Measurements from ENCODE around the gene ILF2.

Gene ILF2

GRCh38 chr1:153698923-153699714 lies 28.3 kb upstream of the ILF2 start:
- H3K56ac ChIP-seq (ENCODE audit: low read length) = peak overlapping the region; percentile 29
- no peak overlapping the region for H2BK120ac ChIP-seq (ENCODE audit: low read depth, low read length)
- H4K8ac ChIP-seq (ENCODE audit: low read depth, low read length) = no peak overlapping the region
- H3K18ac ChIP-seq (ENCODE audit: low read length) = no peak overlapping the region
- H4K5ac ChIP-seq (ENCODE audit: low read length) = no peak overlapping the region
- no peak overlapping the region for H3K9ac ChIP-seq (ENCODE audit: low read length)
- H3K27ac ChIP-seq (ENCODE audit: low read depth, low read length) = no peak overlapping the region
- no peaks in the 10 kb centered on the region for H3K27me3 ChIP-seq (ENCODE audit: insufficient read depth, low read length, poor library complexity)
- no peaks in the 10 kb centered on the region for H3K79me2 ChIP-seq (ENCODE audit: control insufficient read depth, insufficient read depth, low read length)
- no peak overlapping the region for H3K23ac ChIP-seq (ENCODE audit: low read length)
- H2AK5ac ChIP-seq (ENCODE audit: low read length) = no peak overlapping the region
- no peaks in the 10 kb centered on the region for H3K36me3 ChIP-seq (ENCODE audit: control insufficient read depth, insufficient read depth, low read length)
- no peaks in the 10 kb centered on the region for H3K79me1 ChIP-seq (ENCODE audit: low read length)
- H3K4ac ChIP-seq (ENCODE audit: low read depth, low read length) = no peak overlapping the region
- peak overlapping the region; percentile 39 for H2BK5ac ChIP-seq (ENCODE audit: low read length)
- H3K4me3 ChIP-seq (ENCODE audit: low read length) = no peak overlapping the region
- H2BK15ac ChIP-seq (replicated peaks; ENCODE audit: low read depth) = no peak overlapping the region
- no peak for DNase-seq
- peaks cover 12% of the 10 kb centered on the region for H3K4me1 ChIP-seq (ENCODE audit: control insufficient read depth, low read depth, low read length)
- no CpG with 5 or more reads among the region's 6 CpGs for WGBS (ENCODE audit: extremely low coverage, insufficient coverage, low lambda C conversion rate)
- no peak overlapping the region for H3K4me2 ChIP-seq (ENCODE audit: low read length)

GRCh38 chr1:153698020-153698922 lies 27.5 kb upstream of the ILF2 start:
- Histone ChIP-seq H3K4me1 (ENCODE audit: control insufficient read depth, low read depth, low read length) (peaks cover 12% of the 10 kb centered on the region), H3K56ac (ENCODE audit: low read length) (peak overlapping the region; percentile 88), H3K4ac (ENCODE audit: low read depth, low read length) (peak overlapping the region; percentile 74), H3K4me2 (ENCODE audit: low read length) (no peak overlapping the region), H3K79me1 (ENCODE audit: low read length) (no peaks in the 10 kb centered on the region), H2AK5ac (ENCODE audit: low read length) (peak overlapping the region; percentile 88), H3K23ac (ENCODE audit: low read length) (peak overlapping the region; percentile 98), H4K5ac (ENCODE audit: low read length) (no peak overlapping the region), H2BK120ac (ENCODE audit: low read depth, low read length) (peak overlapping the region; percentile 74), H3K18ac (ENCODE audit: low read length) (peak overlapping the region; percentile 35), H4K8ac (ENCODE audit: low read depth, low read length) (peak overlapping the region; percentile 67), H3K27ac (ENCODE audit: low read depth, low read length) (peak overlapping the region; percentile 94), H3K36me3 (ENCODE audit: control insufficient read depth, insufficient read depth, low read length) (no peaks in the 10 kb centered on the region), H3K9ac (ENCODE audit: low read length) (peak overlapping the region; percentile 67), H2BK15ac (replicated peaks; ENCODE audit: low read depth) (no peak overlapping the region), H2BK5ac (ENCODE audit: low read length) (peak overlapping the region; percentile 99), H3K79me2 (ENCODE audit: control insufficient read depth, insufficient read depth, low read length) (no peaks in the 10 kb centered on the region), H3K27me3 (ENCODE audit: insufficient read depth, low read length, poor library complexity) (no peaks in the 10 kb centered on the region), H3K4me3 (ENCODE audit: low read length) (no peak overlapping the region)
- peak; percentile 67 for DNase-seq
- WGBS (ENCODE audit: extremely low coverage, insufficient coverage, low lambda C conversion rate) = no CpG with 5 or more reads among the region's 29 CpGs

- H3K79me2 ChIP-seq (ENCODE audit: control insufficient read depth, insufficient read depth, low read length) = no peaks in the 10 kb centered on the region
- no peaks in the 10 kb centered on the region for H3K79me1 ChIP-seq (ENCODE audit: low read length)
- peak overlapping the region; percentile 67 for H4K8ac ChIP-seq (ENCODE audit: low read depth, low read length)
- H2AK5ac ChIP-seq (ENCODE audit: low read length) = peak overlapping the region; percentile 88
- H3K27me3 ChIP-seq (ENCODE audit: insufficient read depth, low read length, poor library complexity) = no peaks in the 10 kb centered on the region
- peak; percentile 95 for DNase-seq
- no CpG with 5 or more reads among the region's 12 CpGs for WGBS (ENCODE audit: extremely low coverage, insufficient coverage, low lambda C conversion rate)
- peak overlapping the region; percentile 74 for H2BK120ac ChIP-seq (ENCODE audit: low read depth, low read length)
- peak overlapping the region; percentile 99 for H2BK5ac ChIP-seq (ENCODE audit: low read length)
- H3K27ac ChIP-seq (ENCODE audit: low read depth, low read length) = peak overlapping the region; percentile 94
- peak overlapping the region; percentile 100 for H4K5ac ChIP-seq (ENCODE audit: low read length)
- H3K4me3 ChIP-seq (ENCODE audit: low read length) = no peak overlapping the region
- peak overlapping the region; percentile 67 for H3K9ac ChIP-seq (ENCODE audit: low read length)
- peak overlapping the region; percentile 88 for H3K56ac ChIP-seq (ENCODE audit: low read length)
- H3K4me1 ChIP-seq (ENCODE audit: control insufficient read depth, low read depth, low read length) = peaks cover 12% of the 10 kb centered on the region
- H3K4me2 ChIP-seq (ENCODE audit: low read length) = no peak overlapping the region
- no peaks in the 10 kb centered on the region for H3K36me3 ChIP-seq (ENCODE audit: control insufficient read depth, insufficient read depth, low read length)
- no peak overlapping the region for H2BK15ac ChIP-seq (replicated peaks; ENCODE audit: low read depth)
- H3K18ac ChIP-seq (ENCODE audit: low read length) = peak overlapping the region; percentile 35
- peak overlapping the region; percentile 98 for H3K23ac ChIP-seq (ENCODE audit: low read length)
- peak overlapping the region; percentile 74 for H3K4ac ChIP-seq (ENCODE audit: low read depth, low read length)
Measured at GRCh38 chr1:153697191-153698019, 26.6 kb upstream of the ILF2 start.

- Histone ChIP-seq H3K4me1 (ENCODE audit: control insufficient read depth, low read depth, low read length) (peaks cover 12% of the 10 kb centered on the region), H3K56ac (ENCODE audit: low read length) (peak overlapping the region; percentile 88), H4K8ac (ENCODE audit: low read depth, low read length) (no peak overlapping the region), H2BK15ac (replicated peaks; ENCODE audit: low read depth) (no peak overlapping the region), H3K27ac (ENCODE audit: low read depth, low read length) (no peak overlapping the region), H2BK5ac (ENCODE audit: low read length) (peak overlapping the region; percentile 67), H3K9ac (ENCODE audit: low read length) (peak overlapping the region; percentile 42), H3K18ac (ENCODE audit: low read length) (no peak overlapping the region), H3K27me3 (ENCODE audit: insufficient read depth, low read length, poor library complexity) (no peaks in the 10 kb centered on the region), H2AK5ac (ENCODE audit: low read length) (no peak overlapping the region), H3K4ac (ENCODE audit: low read depth, low read length) (no peak overlapping the region), H3K79me1 (ENCODE audit: low read length) (no peaks in the 10 kb centered on the region), H2BK120ac (ENCODE audit: low read depth, low read length) (peak overlapping the region; percentile 31), H3K23ac (ENCODE audit: low read length) (no peak overlapping the region), H3K4me2 (ENCODE audit: low read length) (no peak overlapping the region), H4K5ac (ENCODE audit: low read length) (peak overlapping the region; percentile 56), H3K36me3 (ENCODE audit: control insufficient read depth, insufficient read depth, low read length) (no peaks in the 10 kb centered on the region), H3K4me3 (ENCODE audit: low read length) (no peak overlapping the region), H3K79me2 (ENCODE audit: control insufficient read depth, insufficient read depth, low read length) (no peaks in the 10 kb centered on the region)
- WGBS (ENCODE audit: extremely low coverage, insufficient coverage, low lambda C conversion rate) = no CpG with 5 or more reads among the region's 8 CpGs
- DNase-seq = no peak
Measured at GRCh38 chr1:153696741-153697140, 25.9 kb upstream of the ILF2 start.

GRCh38 chr1:153693466-153693865 lies 22.7 kb upstream of the ILF2 start:
- H3K56ac ChIP-seq (ENCODE audit: low read length) = no peak overlapping the region
- H3K4me3 ChIP-seq (ENCODE audit: low read length) = no peak overlapping the region
- no peak for DNase-seq
- H3K9ac ChIP-seq (ENCODE audit: low read length) = no peak overlapping the region
- no peak overlapping the region for H4K8ac ChIP-seq (ENCODE audit: low read depth, low read length)
- H3K23ac ChIP-seq (ENCODE audit: low read length) = no peak overlapping the region
- H3K4me2 ChIP-seq (ENCODE audit: low read length) = no peak overlapping the region
- peaks cover 12% of the 10 kb centered on the region for H3K4me1 ChIP-seq (ENCODE audit: control insufficient read depth, low read depth, low read length)
- H3K79me2 ChIP-seq (ENCODE audit: control insufficient read depth, insufficient read depth, low read length) = no peaks in the 10 kb centered on the region
- H2BK15ac ChIP-seq (replicated peaks; ENCODE audit: low read depth) = no peak overlapping the region
- H3K79me1 ChIP-seq (ENCODE audit: low read length) = no peaks in the 10 kb centered on the region
- no peak overlapping the region for H3K4ac ChIP-seq (ENCODE audit: low read depth, low read length)
- peaks cover 1% of the 10 kb centered on the region for H3K36me3 ChIP-seq (ENCODE audit: control insufficient read depth, insufficient read depth, low read length)
- H2BK120ac ChIP-seq (ENCODE audit: low read depth, low read length) = no peak overlapping the region
- WGBS (ENCODE audit: extremely low coverage, insufficient coverage, low lambda C conversion rate) = no CpG with 5 or more reads among the region's 4 CpGs
- H2BK5ac ChIP-seq (ENCODE audit: low read length) = no peak overlapping the region
- no peak overlapping the region for H3K27ac ChIP-seq (ENCODE audit: low read depth, low read length)
- no peaks in the 10 kb centered on the region for H3K27me3 ChIP-seq (ENCODE audit: insufficient read depth, low read length, poor library complexity)
- H2AK5ac ChIP-seq (ENCODE audit: low read length) = no peak overlapping the region
- H3K18ac ChIP-seq (ENCODE audit: low read length) = no peak overlapping the region
- no peak overlapping the region for H4K5ac ChIP-seq (ENCODE audit: low read length)

Data from mesendoderm (in vitro differentiated cells).